ENCODE measurements around the gene TBC1D4.

- TF ChIP-seq CHD4 (IDR thresholded peaks at IDR 0.05) (no peak), SRF (IDR thresholded peaks at IDR 0.05; ENCODE audit: low read depth in 2 of 2, low read length in 2 of 2) (no peak)
Observed at GRCh38 chr13:75347925-75348324, 134.0 kb downstream of the TBC1D4 start.

All from GM12878 (cell line).